Stimulated activated CD4-positive, alpha-beta T cell treated with anti-CD3 and anti-CD28 coated beads, Interleukin-4, amount 100 ng/mL, for 4 hours (primary cell): ENCODE results near the gene PMS1.
"Not testable (repeated sequence)": the region's sequence is repeated elsewhere in the genome, so short reads cannot be mapped to it uniquely, and the experiment has no call there.

ENCODE experiments used
- DNase-seq, 2 experiments: peaks; one replicate each; pipeline ENCODE4 v3.0.0-alpha.2; 2020

PMS1 gene

DNA sequence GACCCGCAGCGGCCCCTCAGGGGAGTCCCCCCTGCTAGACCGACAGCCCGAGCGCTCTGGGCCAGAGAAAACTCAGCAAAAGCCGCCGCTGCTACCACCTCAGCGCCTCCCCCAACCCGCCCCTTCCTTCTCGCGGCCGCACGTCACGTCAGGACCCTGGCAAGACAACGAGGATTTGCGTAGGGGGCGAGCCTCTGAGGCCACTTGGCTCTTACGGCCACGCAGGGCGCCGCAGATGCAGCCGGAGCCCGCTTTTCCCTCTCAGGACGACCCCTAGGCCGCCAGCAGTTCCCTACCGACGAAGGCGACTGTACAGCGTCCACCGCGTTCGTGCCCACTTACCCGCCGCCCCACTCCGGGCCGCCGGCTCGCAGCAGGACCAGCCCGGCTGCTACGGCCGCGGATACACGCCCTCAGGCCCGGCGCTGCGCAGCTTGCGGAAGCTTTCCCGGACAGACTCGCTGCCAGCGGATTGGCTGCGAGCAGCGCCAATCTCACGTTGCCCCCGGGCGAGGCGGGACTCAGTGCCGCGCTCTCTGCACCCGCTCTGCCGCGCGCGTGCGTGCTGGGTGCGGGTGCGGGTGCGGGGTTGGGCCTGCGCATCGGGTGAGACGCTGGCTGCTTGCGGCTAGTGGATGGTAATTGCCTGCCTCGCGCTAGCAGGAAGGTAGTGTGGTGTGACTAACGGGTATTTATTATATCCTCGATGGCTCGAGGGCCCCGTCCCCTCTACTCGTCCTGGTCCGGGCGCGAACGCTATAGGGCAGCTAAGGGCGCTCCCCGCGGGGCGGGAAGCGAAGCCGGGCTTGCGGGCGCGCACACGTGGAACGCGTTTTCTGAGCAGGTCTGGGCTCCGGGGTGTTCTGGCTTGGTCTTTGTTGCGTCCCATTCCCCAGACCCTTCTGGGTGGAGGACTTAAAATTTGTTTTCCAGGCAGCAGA lies at the start of gene PMS1, which contains the start of gene ORMDL1:
Gene PMS1, plus strand, starts transcription at position 524 of the 941 bp plus-strand sequence. CDS start 7,360 bp downstream, outside the sequence.
Gene ORMDL1, minus strand, starts transcription at position 413 of the 941 bp plus-strand sequence. CDS start 1,744 bp downstream, outside the sequence.
- DNase-seq = peak; percentile 91

- peak; percentile 11 to 18 for DNase-seq
Observed at GRCh38 chr2:189751080-189751658, 33.1 kb upstream of the PMS1 start.

- DNase-seq = no peak
Observed at GRCh38 chr2:189756311-189756952, 27.8 kb upstream of the PMS1 start.

DNA sequence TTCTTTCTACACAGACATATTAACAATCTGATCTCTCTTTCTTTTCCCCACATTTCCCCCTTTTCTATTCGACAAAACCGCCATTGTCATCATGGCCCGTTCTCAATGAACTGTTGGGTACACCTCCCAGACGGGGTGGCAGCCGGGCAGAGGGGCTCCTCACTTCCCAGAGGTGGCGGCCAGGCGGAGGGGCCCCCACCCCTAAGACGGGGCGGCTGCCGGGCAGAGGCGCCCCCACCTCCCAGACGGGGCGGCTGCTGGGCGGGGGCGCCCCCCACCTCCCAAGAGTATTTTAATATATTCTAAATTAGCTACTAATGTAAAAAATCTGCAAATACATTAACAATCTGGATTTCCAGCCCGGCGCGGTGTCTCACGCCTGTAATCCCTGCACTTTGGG lies 24.1 kb upstream of the PMS1 start:
- DNase-seq = not testable (repeated sequence)

DNA sequence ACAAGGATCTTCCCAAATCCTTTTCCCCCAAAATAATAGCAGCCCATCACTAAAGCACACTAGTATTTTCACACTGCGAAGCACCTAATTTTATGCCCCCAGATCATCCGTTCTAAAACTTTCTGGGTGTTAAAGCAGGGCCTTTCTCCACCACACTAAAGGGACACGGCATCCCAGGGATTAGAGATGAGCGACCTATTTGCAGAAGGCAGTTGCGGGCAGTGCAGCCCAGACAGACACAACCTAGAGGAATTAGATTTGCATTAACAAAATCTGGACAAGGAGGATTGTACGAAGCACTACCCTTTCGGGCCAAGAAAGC lies 22.1 kb upstream of the PMS1 start:
- no peak for DNase-seq

GRCh38 chr2:189762551-189763298 lies 21.5 kb upstream of the PMS1 start, which contains the start of gene OSGEPL1:
TSS of gene OSGEPL1 (minus strand) at chr2:189762792. CDS start at chr2:189761640, 1,152 bp downstream.
- peak; percentile 87 to 90 for DNase-seq

DNA sequence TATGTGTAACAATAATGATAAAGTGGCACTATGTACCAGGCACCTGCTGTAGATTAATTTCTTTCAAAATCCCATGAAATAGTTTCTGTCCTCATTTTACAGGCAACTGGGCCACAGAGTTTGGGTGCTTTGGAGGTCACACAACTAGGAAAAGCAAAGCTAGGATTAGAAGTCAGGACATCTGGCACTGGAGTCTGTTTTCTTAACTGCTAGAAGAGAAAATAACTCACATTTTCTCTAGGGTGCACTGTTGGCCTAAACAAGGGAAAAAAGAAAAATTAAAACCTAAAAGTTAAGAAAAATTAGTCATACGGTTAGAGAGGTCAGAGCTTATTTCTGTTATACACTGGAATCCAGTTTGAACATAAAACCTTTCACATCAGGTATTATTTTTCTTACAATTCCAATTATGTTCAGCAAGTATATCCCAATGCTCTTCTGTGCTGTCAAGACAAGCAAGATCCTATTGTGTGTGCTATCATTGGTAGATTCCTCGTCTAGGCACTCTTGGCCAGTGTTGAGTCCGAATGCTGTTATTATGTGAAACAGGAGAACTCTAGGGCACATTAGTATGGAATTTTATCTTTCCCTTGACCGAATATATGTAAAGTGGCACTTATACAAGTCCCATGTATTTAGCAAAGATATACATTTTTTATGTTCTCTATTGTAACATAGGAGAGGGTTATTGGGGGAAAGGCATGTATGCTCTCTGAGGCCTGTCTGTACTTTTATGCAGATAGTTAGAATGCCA lies 20.2 kb upstream of the PMS1 start:
- no peak for DNase-seq

GRCh38 chr2:189770590-189771322 lies 13.5 kb upstream of the PMS1 start:
- DNase-seq = no peak

DNA sequence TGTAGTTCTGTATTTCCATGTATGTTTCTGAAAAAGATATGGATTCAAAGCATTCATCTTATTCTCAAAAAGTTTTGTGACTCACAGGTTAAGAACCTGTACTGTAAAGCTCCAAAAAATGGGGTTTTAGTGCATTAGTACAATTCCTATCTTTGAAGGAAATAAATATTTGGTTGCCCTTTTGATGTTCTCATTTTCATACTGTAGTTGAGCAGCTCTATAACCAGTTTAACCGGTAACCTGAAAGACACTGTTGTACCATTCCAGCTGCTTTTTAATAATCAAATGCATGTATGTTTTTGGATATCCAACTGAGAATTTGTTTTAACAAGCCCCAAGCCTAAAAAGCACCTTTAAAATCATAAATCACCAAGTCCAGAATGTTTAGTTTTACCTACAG lies 12.0 kb upstream of the PMS1 start:
- DNase-seq = no peak

DNA sequence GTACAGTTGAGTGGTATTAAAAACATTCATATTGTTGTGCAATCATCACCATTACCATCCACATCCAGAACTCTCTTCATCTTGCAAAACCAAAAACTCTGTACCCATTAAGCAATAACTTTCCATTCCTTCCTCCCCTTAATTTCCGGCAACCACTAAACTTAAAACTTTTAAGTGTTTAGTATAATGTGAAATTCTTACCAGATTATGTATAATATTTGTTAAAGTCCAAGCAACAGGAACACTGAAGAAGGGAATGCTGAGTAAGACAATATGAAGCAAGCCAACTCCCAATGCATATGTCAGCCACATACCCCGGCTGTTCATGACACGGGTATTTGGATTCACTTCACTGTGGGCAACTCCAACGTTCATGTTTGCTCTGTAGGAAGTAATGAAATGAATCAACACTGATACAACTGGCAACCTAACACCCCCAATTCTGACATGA lies 2.0 kb upstream of the PMS1 start:
- no peak for DNase-seq

GRCh38 chr2:189783451-189783926 lies 761 bp upstream of the PMS1 start:
- no peak for DNase-seq

GRCh38 chr2:189791338-189792042 lies 7.2 kb downstream of the PMS1 start:
- no peak for DNase-seq

DNA sequence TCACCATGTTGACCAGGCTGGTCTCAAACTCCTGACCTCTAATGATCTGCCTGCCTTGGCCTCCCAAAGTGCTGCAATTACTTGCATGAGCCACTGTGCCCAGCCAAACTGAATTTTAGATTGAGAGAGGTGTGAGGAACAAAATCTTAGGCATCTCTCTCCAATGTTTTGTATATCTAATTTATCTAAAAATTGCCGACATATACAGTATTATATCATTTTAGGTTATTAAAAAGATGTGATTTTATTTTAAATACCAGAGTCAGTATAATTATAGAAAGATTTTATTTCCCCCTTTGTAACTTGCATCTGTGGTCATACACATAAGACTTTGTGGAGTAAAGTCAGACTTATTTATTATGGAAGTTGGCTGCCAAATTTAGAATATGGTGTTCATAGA lies 10.1 kb downstream of the PMS1 start:
- no peak for DNase-seq

DNA sequence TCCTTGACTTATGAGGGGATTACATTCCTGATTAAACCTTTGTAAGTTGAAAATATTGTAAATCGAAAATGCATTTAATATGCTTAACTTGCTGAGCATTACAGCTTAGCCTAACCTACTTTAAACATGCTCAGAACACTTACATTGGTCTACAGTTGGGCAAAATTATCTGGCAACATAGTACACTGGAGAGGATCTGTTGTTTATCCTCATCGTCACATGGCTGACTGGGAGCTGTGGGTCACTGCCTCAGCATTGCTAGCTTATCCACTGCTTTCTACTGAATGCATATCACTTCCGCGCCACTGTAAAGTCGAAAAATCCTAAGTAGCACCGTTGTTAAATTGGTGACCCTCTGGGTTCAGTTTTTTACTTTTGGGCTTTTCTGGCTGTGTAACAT lies 13.7 kb downstream of the PMS1 start:
- DNase-seq = no peak

DNA sequence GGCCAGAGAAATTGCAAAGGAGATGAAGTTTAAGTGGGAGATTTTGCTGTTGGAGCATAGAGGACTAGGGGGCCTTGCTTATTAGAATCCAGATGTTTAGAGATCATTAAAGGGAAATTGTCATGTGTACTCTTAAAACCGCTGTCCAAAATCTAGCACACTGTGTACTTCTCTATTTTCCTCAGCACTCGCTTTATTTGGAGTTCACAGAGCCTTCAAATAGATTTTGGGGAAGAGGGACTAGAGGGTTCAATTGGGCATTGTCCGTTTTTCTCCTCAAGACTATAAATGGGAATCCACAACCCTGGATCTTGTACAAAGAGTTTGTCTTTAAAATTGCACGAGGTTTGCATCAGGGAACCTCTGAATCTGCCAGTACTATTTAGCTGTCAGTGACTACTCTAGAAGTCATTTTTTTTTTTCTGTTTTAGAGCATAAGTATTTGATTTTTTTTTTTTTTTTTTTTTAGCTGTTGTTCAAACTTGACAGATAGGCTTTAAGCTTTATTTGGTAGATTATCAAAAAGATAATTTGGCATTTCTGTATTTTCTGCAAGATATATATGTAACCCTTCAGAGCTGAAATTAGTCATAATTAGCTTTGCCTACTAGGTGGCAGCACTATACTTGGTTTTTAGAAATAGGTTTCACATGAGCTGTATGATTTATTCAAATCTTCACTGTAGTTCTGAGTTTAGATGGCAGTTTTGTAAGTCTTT lies 14.2 kb downstream of the PMS1 start:
- DNase-seq = no peak

DNA sequence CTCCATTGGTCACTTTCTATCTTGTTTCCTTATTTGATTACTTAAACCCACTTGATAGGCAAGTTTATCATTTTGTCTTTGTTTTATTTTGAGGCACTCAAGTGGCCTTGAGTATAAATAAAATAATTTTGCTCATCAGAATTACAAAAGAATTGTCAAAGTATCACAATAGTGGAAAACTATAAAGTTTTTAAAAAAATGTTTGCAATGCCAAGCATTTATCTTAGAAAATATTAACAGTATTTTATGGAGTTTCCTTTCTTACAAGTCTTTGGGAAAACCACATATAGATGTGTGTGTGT lies 14.7 kb downstream of the PMS1 start:
- DNase-seq = no peak

GRCh38 chr2:189799531-189799930 lies 15.3 kb downstream of the PMS1 start:
- no peak for DNase-seq

GRCh38 chr2:189802396-189802912 lies 18.2 kb downstream of the PMS1 start:
- no peak for DNase-seq

GRCh38 chr2:189803431-189803830 lies 19.2 kb downstream of the PMS1 start:
- no peak for DNase-seq
